Skin epidermis (tissue), 12 donors: ENCODE data around the gene LTBP4.
"Not testable (repeated sequence)": the region's sequence is repeated elsewhere in the genome, so short reads cannot be mapped to it uniquely, and the experiment has no call there.

ENCODE experiments used
- H3K27ac ChIP-seq, 21 experiments: fragments of 200-600 bp; sonication (generic) in 11 of 21; one replicate each; pipeline ENCODE4 v1.5.0; 2020; ENCODE audit warnings: mild to moderate bottlenecking in 3 of 21, inconsistent platforms in 2 of 21, moderate library complexity in 2 of 21
- H3K4me3 ChIP-seq, 7 experiments: fragments of 200-600 bp; sonication (generic) in 2 of 7; one replicate each; pipeline ENCODE4 v1.5.0; 2020; ENCODE audit warnings: inconsistent platforms in 2 of 7, mild to moderate bottlenecking in 2 of 7, moderate library complexity in 1 of 7

Gene LTBP4

DNA sequence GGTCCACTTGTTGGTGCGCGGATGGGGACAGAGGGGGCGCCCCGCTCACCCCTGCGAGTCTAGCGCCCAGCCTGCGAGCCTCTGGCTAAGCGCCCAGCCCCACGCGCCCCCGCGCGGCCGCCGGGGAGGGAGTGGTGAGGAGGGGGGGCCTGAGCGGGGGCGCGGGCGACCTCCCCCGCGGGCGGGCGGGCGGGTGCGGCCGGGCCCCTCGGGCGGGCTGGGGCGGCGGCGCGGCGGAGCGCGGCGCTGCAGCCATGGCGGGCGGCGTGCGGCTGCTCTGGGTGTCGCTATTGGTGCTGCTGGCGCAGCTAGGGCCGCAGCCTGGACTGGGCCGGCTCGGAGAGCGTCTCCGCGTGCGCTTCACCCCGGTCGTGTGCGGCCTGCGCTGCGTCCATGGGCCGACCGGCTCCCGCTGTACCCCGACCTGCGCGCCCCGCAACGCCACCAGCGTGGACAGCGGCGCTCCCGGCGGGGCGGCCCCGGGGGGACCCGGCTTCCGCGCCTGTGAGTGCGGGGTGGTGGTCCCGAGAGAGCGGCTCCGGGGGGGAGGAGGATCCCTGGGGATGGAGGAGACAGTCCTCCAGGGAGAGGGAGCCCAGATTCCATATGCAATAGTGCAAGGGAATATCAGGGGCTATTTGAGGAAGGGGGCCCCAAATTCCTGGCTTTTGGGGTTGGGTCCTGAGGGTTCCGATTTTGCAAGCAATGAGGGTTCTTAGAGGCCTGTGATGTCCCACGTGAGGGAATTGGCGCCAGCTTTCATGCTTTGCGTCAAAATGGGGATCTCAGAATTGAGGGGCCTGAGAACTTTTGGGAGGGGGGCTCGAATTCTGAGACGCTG, at the start of gene LTBP4:
Gene LTBP4, plus strand, starts transcription at position 236 of the 841 bp plus-strand sequence. Its CDS starts 19 bp downstream, at position 255.
- Histone ChIP-seq H3K27ac (peak within 1 kb of the TSS in 16 of 21 experiments; percentile 13 to 84 (median 71)), H3K4me3 (peak within 1 kb of the TSS; percentile 30 to 53 (median 40))

DNA sequence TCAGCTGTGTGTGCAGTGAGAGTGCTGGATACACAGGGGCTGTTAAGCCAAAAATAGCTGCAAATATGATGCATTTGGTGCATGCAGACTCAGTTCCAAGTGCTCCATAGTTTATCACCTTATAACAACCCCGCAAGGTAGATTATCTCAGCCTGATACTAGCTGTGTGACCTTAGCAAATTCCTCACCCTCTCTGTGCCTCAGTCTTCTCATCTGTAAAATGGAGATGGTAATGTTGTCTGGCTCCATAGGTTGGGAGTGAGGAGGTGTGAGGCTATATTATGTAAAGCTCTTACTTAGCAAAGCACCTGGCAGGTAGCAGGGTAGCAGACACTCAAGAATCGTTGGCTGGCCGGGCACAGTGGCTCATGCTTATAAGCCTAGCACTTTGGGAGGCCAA, 48.3 kb upstream of the LTBP4 start:
- H3K27ac ChIP-seq: no peak overlapping the region
- H3K4me3 ChIP-seq: no peak overlapping the region

DNA sequence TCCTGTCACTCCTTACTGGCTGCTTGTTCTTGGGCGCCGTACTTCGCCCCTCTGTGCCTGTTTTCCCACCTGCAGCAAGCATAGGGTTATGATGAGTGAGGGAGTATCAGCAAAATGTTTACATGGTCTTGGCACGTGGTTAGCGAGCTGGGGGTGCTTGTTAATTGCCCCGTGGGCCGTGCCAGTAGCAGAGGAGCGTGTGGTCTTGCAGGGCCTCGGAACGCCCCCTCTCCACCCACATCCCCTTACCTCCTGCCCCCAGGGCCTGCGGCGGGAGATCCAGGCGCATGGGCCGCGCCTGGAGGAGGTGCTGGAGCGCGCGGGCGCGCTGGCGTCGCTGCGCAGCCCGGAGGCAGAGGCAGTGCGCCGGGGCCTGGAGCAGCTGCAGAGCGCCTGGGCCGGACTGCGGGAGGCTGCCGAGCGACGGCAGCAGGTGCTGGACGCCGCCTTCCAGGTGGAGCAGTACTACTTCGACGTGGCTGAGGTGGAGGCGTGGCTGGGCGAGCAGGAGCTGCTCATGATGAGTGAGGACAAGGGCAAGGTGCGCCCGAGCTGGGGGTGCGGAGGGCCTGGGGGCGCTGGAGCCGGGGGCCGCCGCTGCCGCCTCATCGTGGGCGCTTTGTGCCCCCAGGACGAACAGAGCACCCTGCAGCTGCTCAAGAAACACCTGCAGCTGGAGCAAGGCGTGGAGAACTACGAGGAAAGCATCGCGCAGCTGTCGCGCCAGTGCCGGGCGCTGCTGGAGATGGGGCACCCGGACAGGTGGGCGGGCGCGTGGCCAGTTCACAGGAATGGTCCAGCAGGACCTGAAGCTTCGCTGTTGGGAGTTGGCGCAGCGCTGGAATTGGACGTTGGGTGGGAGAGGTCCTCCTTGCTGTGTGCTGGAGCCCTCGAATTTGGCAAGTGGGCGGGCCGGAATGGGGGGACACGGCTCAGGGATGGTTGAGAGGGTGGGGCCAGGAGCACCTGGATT, 47.0 kb upstream of the LTBP4 start:
- no peak overlapping the region for H3K27ac ChIP-seq

DNA sequence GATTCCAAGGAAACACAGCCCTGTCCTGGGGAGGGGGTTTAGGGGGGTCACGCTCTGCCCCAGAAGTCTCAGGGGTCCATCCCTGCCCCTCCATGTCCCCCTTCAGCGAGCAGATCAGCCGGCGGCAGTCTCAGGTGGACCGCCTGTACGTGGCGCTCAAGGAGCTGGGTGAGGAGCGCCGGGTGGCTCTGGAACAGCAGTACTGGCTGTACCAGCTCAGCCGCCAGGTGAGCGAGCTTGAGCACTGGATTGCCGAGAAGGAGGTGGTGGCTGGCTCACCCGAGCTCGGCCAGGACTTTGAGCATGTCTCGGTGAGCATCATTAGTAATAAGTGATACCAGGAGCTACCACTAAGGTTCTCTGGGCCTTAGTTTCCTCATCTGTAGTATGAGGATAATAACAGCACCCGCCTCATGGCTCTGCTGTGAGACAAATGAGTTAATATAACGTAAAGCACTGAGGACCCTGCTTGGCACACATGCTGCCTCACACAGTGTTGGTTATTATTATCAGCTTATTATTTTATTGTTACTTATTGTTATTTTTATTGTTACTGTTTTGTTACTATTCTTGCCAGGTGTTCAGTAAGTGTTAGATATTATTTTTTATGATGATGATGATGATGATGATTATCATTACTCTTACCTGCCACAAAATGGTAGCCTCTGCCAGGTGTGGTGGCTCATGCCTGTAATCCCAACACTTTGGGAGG, 45.0 kb upstream of the LTBP4 start:
- H3K27ac ChIP-seq: no peak overlapping the region
- no peak overlapping the region for H3K4me3 ChIP-seq

More for the DNA sequence above, 47.0 kb upstream of the LTBP4 start:
- no peak overlapping the region for H3K4me3 ChIP-seq

GRCh38 chr19:40556953-40557530, 44.1 kb upstream of the LTBP4 start:
- Histone ChIP-seq H3K4me3 (no peak overlapping the region), H3K27ac (no peak overlapping the region)

DNA sequence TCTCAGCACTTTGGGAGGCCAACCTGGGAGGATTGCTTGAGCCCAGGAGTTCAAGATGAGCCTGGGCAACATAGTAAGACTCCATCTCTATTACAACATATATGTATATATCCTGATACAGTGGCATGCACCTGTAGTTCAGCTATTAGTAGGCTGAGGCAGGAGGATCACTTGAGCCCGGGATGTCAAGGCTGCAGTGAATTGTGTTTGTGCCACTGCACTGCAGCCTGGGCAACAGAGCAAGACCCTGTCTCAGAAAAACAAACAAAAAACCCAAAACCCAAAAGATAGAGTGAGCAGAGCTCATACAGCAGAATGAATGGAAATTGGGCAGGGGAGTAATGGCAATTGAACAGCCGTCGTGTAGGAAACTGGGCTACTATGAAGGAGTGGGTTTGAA, 41.8 kb upstream of the LTBP4 start:
- no peak overlapping the region for H3K4me3 ChIP-seq
- no peak overlapping the region for H3K27ac ChIP-seq

DNA sequence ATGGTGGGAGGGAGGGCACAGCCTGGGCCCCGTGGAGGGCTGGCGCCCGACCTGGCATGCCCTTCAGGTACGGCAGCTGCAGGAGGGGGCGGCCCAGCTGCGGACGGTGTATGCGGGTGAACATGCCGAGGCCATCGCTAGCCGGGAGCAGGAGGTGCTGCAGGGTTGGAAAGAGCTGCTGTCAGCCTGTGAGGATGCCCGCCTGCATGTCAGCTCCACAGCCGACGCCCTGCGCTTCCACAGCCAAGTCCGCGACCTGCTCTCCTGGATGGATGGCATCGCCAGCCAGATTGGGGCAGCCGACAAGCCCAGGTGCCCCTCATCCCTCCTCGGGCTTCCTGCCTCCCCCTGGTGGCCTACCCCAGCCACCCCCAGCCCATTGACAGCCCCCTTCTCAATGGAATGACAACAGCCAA, 41.1 kb upstream of the LTBP4 start:
- no peak overlapping the region for H3K27ac ChIP-seq
- no peak overlapping the region for H3K4me3 ChIP-seq

DNA sequence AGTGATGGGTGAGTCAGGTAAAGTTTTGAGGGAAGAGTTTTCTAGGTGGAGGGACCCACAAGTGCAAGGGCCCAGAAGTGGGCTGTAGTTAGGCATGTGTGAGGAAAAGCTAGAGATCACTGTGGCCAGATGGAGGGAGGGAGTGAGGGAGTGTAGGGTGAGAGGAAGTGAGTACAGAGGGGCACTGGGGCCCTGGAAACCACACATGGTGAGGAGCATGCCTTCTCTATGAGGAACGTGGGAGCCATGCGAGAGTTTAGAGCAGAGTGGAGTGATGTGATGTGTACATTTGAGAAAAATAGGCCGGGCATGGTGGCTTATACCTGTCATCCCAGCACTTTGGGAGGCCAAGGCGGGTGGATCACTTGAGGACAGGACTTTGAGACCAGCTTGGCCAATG, 39.2 kb upstream of the LTBP4 start:
- H3K4me3 ChIP-seq: no peak overlapping the region
- H3K27ac ChIP-seq: no peak overlapping the region

DNA sequence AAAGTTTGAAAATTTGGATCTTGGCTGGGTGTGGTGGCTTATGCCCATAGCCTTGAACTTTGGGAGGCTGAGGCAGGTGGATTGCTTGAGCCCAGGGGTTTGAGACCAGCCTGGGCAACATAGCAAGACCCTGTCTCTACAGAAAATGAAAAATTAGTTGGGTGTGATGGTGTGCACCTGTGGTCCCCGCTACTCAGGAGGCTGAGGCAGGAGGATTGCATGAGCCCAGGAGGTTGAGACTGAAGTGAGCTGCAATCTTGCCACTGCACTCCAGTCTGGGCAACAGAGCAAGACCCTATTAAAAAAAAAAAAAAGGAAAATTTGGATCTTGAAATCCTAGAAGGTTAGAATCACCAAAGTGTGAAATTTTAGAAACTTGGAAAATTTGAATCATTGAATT, 36.6 kb upstream of the LTBP4 start:
- H3K4me3 ChIP-seq, H3K27ac ChIP-seq: not testable (repeated sequence)

GRCh38 chr19:40565355-40565754, 35.8 kb upstream of the LTBP4 start:
- Histone ChIP-seq H3K27ac (no peak overlapping the region), H3K4me3 (no peak overlapping the region)

DNA sequence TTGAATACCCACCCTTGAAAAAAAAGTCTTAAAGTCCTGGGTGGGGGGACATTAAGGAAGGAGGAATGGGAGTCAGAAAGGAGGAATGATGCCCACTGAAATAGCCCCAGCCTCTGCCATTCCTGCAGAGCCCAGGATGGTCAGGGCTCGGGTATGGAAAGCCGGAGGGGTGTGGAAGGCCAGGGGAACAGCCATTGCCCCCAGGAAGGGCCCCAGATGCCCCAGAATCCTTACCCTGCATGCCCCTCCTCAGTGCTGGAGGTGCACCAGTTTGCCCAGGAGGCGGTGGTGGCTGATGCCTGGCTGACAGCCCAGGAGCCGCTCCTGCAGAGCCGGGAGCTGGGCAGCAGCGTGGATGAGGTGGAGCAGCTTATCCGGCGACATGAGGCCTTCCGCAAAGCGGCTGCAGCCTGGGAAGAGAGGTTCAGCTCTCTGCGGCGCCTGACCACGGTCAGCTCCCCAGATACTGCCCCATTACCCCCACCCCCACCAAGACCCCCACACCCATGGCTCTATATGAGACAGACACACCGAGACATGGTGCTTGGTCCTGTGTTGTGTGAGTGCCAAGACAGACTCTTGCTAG, 35.2 kb upstream of the LTBP4 start:
- H3K4me3 ChIP-seq: no peak overlapping the region
- no peak overlapping the region for H3K27ac ChIP-seq

GRCh38 chr19:40567040-40567749, 34.0 kb upstream of the LTBP4 start:
- H3K27ac ChIP-seq: no peak overlapping the region
- peak overlapping the region in 1 of 7 experiments; percentile 13 for H3K4me3 ChIP-seq

DNA sequence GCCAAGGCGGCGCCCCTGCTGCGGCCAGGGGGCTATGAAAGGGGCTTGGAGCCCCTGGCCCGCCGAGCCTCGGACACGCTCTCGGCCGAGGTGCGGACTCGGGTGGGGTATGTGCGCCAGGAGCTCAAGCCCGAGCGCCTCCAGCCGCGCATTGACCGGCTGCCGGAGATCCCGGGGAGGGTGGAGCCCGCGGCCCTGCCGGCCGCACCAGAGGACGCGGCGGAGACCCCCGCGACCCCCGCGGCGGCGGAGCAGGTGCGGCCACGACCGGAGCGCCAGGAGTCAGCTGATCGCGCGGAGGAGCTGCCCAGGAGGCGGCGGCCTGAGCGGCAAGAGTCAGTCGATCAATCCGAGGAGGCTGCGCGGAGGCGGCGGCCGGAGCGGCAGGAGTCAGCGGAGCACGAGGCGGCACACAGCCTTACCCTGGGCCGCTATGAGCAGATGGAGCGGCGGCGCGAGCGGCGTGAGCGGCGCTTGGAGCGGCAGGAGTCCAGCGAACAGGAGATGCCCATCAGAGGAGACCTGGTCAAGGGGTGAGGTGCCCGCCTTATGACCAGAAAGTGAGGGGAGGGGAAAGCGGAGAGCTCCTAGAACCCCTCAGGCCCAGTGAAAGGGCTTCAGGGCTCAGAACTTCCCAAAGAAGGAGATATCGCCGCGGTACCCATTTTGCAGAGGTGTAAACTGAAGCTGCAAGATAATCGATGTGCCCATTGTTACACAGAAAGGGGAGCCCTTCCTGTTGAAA, 33.2 kb upstream of the LTBP4 start:
- peak overlapping the region in 1 of 7 experiments; percentile 13 for H3K4me3 ChIP-seq

GRCh38 chr19:40570313-40571004, 30.7 kb upstream of the LTBP4 start:
- H3K27ac ChIP-seq: peak overlapping the region in 16 of 21 experiments; percentile 47 to 83 (median 65)
- H3K4me3 ChIP-seq: peak overlapping the region; percentile 11 to 48 (median 31)

More for the DNA sequence above, 33.2 kb upstream of the LTBP4 start:
- H3K27ac ChIP-seq: no peak overlapping the region

DNA sequence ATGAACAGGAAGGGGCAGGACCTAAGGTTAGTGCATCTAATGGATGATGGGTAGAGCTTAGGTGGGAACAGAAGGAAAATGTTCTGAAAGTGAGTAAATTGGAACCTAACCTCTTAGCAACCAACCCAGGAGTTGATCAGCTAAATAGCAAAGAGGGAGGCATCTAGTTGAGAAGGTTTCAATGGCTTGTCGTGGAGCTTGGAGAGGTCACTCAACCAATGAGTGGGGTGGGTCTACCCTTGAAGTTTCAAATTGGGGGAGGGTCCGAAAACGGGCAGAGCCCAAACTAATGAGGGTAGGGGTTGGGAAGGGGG, 30.2 kb upstream of the LTBP4 start:
- peak overlapping the region in 1 of 21 experiments; percentile 40 for H3K27ac ChIP-seq
- H3K4me3 ChIP-seq: peak overlapping the region in 1 of 7 experiments; percentile 36

DNA sequence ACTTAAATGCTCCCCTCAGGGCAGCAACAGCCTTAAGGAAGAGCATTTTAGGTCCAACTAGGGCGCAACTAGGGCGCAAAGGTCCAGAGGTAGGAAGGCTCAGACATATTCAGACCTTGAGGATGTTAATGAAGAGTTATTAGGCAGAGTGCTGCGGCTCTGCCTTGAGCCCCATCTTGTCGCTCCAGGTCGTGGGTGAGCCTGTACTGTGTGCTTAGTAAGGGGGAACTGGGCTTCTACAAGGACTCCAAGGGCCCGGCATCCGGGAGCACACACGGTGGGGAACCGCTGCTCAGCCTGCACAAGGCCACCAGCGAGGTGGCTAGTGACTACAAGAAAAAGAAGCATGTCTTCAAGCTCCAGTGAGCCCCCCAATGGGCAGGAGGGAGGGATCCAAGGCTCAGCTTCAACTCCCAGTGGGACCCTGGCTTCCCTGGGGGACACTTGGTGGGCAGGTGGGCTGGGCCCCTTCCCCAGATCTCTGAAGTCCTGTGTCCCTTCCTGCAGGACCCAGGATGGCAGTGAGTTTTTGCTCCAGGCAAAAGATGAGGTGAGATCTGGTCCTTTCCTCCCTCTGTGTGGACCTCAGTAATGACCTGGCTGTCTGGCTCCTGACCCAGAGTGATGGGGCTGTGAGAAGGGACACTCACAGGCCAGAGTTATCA, 29.2 kb upstream of the LTBP4 start:
- Histone ChIP-seq H3K4me3 (no peak overlapping the region), H3K27ac (no peak overlapping the region)

GRCh38 chr19:40575326-40575725, 25.8 kb upstream of the LTBP4 start:
- H3K27ac ChIP-seq: no peak overlapping the region

More at GRCh38 chr19:40575326-40575725, 25.8 kb upstream of the LTBP4 start:
- no peak overlapping the region for H3K4me3 ChIP-seq
